ENCODE data around the gene PHKB.

The PHKB gene

DNA sequence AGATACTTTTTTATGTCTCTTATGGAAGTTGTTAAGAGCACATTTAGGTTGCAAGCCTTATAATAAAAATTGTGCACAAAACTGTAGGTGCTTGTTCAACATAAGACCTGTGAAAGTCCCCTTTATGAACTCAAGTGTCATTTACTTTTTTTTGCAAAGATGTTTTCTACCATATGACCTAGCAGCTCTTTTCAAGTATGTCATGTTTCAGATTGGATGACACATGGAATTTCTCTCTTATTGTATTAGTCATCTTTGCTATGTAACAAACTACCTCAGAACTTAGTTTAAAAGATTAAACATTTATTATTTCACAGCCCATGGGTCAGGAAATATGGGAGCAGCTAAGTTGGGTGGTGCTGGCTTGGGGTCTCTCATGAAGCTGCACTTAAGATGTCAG, 57.9 kb downstream of the PHKB start:
- no peak overlapping the region for H3K4me3 ChIP-seq (ENCODE audit: low read depth, low read length)
- TF ChIP-seq, protein P1, sequence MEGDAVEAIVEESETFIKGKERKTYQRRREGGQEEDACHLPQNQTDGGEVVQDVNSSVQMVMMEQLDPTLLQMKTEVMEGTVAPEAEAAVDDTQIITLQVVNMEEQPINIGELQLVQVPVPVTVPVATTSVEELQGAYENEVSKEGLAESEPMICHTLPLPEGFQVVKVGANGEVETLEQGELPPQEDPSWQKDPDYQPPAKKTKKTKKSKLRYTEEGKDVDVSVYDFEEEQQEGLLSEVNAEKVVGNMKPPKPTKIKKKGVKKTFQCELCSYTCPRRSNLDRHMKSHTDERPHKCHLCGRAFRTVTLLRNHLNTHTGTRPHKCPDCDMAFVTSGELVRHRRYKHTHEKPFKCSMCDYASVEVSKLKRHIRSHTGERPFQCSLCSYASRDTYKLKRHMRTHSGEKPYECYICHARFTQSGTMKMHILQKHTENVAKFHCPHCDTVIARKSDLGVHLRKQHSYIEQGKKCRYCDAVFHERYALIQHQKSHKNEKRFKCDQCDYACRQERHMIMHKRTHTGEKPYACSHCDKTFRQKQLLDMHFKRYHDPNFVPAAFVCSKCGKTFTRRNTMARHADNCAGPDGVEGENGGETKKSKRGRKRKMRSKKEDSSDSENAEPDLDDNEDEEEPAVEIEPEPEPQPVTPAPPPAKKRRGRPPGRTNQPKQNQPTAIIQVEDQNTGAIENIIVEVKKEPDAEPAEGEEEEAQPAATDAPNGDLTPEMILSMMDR (IDR thresholded peaks at IDR 0.05; ENCODE audit: borderline replicate concordance, insufficient read depth, low read depth, low read length): no peak

DNA sequence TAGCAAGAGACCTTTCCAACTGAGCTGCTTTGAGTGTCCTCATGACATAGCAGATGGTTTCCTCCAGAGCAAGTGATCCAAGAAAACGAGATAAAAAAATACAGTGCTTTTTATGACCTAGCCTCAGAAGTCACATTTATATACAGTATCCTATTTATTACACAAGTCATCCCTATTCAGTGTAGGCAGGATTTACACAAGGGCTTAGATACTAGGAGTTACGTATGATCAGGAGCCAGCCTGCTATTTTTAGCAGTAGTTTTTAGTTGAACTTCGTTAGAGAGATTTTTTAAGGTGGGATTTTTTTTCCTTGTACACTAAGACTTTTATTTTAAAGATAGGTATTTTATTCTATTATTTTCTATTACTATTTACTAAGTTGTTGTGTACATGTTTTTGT, 58.4 kb downstream of the PHKB start:
- TF ChIP-seq, protein P1 (IDR thresholded peaks at IDR 0.05; ENCODE audit: borderline replicate concordance, insufficient read depth, low read depth, low read length): no peak
- no peak overlapping the region for H3K4me3 ChIP-seq (ENCODE audit: low read depth, low read length)

DNA sequence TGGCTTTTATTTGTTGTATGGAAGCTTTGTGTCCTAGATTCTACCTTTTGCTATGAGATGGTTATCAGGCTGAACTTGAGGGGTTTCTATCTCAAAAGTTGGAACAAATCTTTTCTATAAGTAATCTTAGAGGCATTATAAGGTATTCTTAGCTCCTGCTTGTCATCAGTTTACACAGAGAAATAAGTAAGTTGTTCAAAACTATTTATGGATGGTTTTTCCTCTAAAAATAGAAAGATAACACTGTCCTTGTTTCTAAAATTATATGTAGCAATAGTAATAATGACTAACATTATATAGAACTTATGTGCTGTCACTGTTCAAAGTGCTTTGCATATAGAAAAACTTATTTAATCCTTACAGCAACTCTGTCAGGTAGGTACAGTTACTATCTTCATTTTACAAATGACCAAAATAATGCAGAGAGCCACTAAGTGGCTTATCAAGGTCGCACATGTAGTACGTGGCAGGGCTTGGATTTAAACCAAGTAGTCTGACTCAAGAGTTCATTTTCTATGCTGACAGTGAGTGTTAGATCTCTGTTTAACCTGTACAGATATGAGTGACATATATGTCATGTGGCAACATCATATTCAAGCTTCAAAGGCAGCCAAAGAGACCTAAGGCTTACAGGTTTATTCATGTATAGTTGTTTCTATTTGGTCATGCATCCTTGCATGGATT, 59.0 kb downstream of the PHKB start:
- TF ChIP-seq, protein P1 (IDR thresholded peaks at IDR 0.05; ENCODE audit: borderline replicate concordance, insufficient read depth, low read depth, low read length): no peak
- no peak overlapping the region for H3K4me3 ChIP-seq (ENCODE audit: low read depth, low read length)

DNA sequence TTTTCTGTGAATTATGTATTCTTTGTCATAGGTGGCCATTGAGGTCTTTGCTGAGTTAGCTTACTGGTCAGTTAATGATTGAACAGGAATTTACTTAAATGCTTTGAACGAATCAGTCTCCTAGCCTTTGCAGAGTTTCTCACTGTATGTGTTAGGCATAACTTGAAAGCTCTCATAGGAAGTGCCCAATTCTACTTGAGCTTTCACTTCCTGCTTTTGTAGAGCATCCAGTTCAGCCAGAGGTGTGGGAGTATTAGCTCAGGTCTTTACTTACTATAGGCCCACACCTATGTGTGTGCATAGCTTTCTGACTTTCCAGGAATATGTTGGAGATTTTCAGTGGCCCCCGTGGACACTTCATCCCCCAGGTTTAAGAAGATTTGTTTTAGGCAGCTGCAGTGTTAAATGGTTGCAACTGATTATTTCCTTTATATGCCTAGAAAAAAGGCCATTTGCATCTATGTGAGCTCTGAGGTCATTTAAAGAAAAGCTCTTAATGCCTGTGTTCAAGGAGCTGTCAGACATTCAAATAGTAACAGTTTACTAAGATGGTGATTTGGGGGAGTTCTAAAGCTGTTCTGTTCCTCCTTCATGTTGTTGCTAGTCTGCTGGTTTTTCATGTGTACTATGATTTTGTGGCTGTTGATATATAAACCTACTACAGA, 62.3 kb downstream of the PHKB start:
- TF ChIP-seq, protein P1 (IDR thresholded peaks at IDR 0.05; ENCODE audit: borderline replicate concordance, insufficient read depth, low read depth, low read length): no peak
- no peak overlapping the region for H3K4me3 ChIP-seq (ENCODE audit: low read depth, low read length)

DNA sequence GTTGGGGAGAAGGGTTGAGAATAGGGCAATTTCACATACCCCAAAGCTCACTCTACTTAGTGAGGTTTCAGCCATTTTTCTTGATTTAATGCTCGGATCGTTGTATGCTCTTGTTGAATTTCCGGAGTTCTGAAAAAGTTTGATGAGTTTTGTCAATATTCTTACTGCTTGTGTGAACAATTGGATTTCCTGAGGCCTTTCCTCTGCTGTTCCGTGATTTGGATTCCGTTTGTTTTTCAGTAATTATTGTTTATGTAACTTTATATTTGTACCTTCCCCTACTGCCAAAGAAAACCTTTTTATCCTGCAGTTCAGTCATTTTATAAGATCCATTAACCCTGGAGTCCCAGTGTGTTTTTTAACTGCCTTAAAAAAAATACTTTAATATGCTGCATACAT, 62.9 kb downstream of the PHKB start:
- TF ChIP-seq, protein P1 (IDR thresholded peaks at IDR 0.05; ENCODE audit: borderline replicate concordance, insufficient read depth, low read depth, low read length): no peak
- H3K4me3 ChIP-seq (ENCODE audit: low read depth, low read length): no peak overlapping the region

DNA sequence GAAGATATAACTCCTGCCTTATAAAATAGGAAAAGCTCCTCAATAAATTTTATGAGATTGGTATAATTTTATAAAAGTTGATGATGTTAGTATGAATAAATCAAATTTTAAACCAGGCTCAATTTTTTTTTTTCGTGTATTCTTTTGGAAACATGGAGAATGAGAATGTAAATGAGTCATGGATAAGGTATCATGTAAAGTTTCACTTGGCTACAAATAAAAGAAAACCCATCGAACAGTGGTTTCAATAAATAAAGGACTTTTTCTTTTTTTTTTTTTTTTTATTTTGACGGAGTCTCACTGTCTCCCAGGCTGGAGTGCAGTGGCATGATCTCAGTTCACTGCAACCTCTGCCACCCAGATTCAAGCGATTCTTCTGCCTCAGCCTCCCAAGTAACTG, 67.3 kb downstream of the PHKB start:
- no peak overlapping the region for H3K4me3 ChIP-seq (ENCODE audit: low read depth, low read length)
- TF ChIP-seq, protein P1 (IDR thresholded peaks at IDR 0.05; ENCODE audit: borderline replicate concordance, insufficient read depth, low read depth, low read length): no peak

DNA sequence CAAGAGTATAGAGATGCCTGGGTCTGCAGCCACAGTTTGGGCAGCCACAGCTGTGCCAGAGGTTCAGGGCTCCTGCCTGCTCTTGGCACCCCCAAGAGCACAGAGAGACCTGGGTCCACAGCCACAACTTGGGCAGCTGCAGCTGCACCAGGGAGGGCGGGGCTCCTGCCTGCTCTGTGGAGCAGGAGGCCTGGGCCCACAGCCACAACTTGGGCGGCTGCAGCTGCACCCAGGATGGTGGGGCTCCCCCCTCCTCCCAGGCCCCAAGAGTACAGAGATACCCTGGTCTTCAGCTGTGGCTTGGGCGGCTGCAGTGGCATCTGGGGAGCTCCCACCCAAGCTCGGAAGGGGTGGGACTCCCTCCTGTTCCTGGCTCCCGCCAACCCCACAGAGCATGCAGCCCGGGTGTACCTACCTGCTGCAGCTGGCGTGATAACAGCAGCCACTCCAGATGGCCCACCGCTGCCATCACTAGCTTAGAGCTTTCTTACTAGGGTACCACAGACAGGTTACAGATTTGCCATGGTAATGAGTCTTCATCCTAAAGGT, 72.7 kb downstream of the PHKB start:
- H3K4me3 ChIP-seq (ENCODE audit: low read depth, low read length): no peak overlapping the region
- TF ChIP-seq, protein P1 (IDR thresholded peaks at IDR 0.05; ENCODE audit: borderline replicate concordance, insufficient read depth, low read depth, low read length): no peak

Data from GM12875 (cell line).